ENCODE results near the gene GP5. TPM values are rescaled to one million over a fixed set of nuclear protein-coding genes. Genes with fewer than 3 reads are reported as not detected.

Gene GP5
- total RNA-seq, 3 donors from 2014 or later (not counting 1 experiment from before 2014, with no cell fraction given) = 0.63 to 0.88 (median 0.80) TPM

GRCh38 chr3:194383276-194383940 lies 15.7 kb downstream of the GP5 start:
- peaks cover 17 to 24% of the 10 kb centered on the region in 2 donors for H3K27me3 Mint-ChIP-seq (ENCODE audit: low read depth in 2 of 2)
- H3K36me3 ChIP-seq (ENCODE audit: control insufficient read depth, insufficient read depth, low read length) = no peaks in the 10 kb centered on the region
- no peaks in the 10 kb centered on the region for H3K4me1 ChIP-seq (ENCODE audit: control insufficient read depth, insufficient read depth, low read length)
- H3K27me3 ChIP-seq (ENCODE audit: control insufficient read depth, insufficient read depth, low read length) = no peaks in the 10 kb centered on the region
- no peaks in the 10 kb centered on the region for H3K4me1 Mint-ChIP-seq
- no peak for DNase-seq
- intact Hi-C loops (cut with micrococcal nuclease) = no loop called here
- no peak for ATAC-seq
- H3K4me3 Mint-ChIP-seq = no peak overlapping the region
- H3K27ac ChIP-seq (ENCODE audit: low read length) = no peak overlapping the region
- no peak overlapping the region for H3K4me3 ChIP-seq (ENCODE audit: low read length)
- TF ChIP-seq CTCF (IDR thresholded peaks at IDR 0.05) = no peak
- no peaks in the 10 kb centered on the region for H3K9me3 ChIP-seq (ENCODE audit: control insufficient read depth, insufficient read depth, low read length)
- H3K27ac Mint-ChIP-seq = no peak overlapping the region
- H3K9me3 Mint-ChIP-seq = no peaks in the 10 kb centered on the region
- no peaks in the 10 kb centered on the region for H3K36me3 Mint-ChIP-seq
- 89% methylated on average over 14 of the region's 14 CpGs for WGBS (ENCODE audit: insufficient coverage)

- Histone ChIP-seq H3K36me3 (ENCODE audit: control insufficient read depth, insufficient read depth, low read length) (no peaks in the 10 kb centered on the region), H3K4me3 (ENCODE audit: low read length) (no peak overlapping the region), H3K27ac (ENCODE audit: low read length) (no peak overlapping the region), H3K27me3 (ENCODE audit: control insufficient read depth, insufficient read depth, low read length) (no peaks in the 10 kb centered on the region), H3K9me3 (ENCODE audit: control insufficient read depth, insufficient read depth, low read length) (no peaks in the 10 kb centered on the region), H3K4me1 (ENCODE audit: control insufficient read depth, insufficient read depth, low read length) (no peaks in the 10 kb centered on the region)
- no peak for TF ChIP-seq CTCF (IDR thresholded peaks at IDR 0.05)
- no peaks in the 10 kb centered on the region for H3K9me3 Mint-ChIP-seq
- no peak for ATAC-seq
- no peaks in the 10 kb centered on the region for H3K36me3 Mint-ChIP-seq
- no peaks in the 10 kb centered on the region for H3K4me1 Mint-ChIP-seq
- H3K4me3 Mint-ChIP-seq = no peak overlapping the region
- intact Hi-C loops (cut with micrococcal nuclease) = no loop called here
- DNase-seq = no peak
- H3K27ac Mint-ChIP-seq = no peak overlapping the region
- whole genome bisulfite sequencing (ENCODE audit: insufficient coverage) = 76% methylated on average over 9 of the region's 9 CpGs
- H3K27me3 Mint-ChIP-seq (ENCODE audit: low read depth in 2 of 2) = peaks cover 19 to 26% of the 10 kb centered on the region in 2 donors
Measured at GRCh38 chr3:194382892-194383223, 16.2 kb downstream of the GP5 start.

GRCh38 chr3:194382196-194382891 lies 16.7 kb downstream of the GP5 start:
- no peak overlapping the region for H3K4me3 Mint-ChIP-seq
- Histone ChIP-seq H3K4me3 (ENCODE audit: low read length) (no peak overlapping the region), H3K27ac (ENCODE audit: low read length) (no peak overlapping the region), H3K4me1 (ENCODE audit: control insufficient read depth, insufficient read depth, low read length) (no peaks in the 10 kb centered on the region), H3K27me3 (ENCODE audit: control insufficient read depth, insufficient read depth, low read length) (no peaks in the 10 kb centered on the region), H3K36me3 (ENCODE audit: control insufficient read depth, insufficient read depth, low read length) (no peaks in the 10 kb centered on the region), H3K9me3 (ENCODE audit: control insufficient read depth, insufficient read depth, low read length) (no peaks in the 10 kb centered on the region)
- no peaks in the 10 kb centered on the region for H3K36me3 Mint-ChIP-seq
- no peak overlapping the region for H3K27ac Mint-ChIP-seq
- TF ChIP-seq CTCF (IDR thresholded peaks at IDR 0.05) = no peak
- no peaks in the 10 kb centered on the region for H3K4me1 Mint-ChIP-seq
- DNase-seq = no peak
- intact Hi-C loops (cut with micrococcal nuclease) = no loop called here
- no peaks in the 10 kb centered on the region for H3K9me3 Mint-ChIP-seq
- ATAC-seq = no peak
- peaks cover 16 to 26% of the 10 kb centered on the region in 2 donors for H3K27me3 Mint-ChIP-seq (ENCODE audit: low read depth in 2 of 2)
- WGBS (ENCODE audit: insufficient coverage) = 82% methylated on average over 20 of the region's 20 CpGs

Data from natural killer cell (primary cell).